Liver (tissue), 9 donors: ENCODE measurements around the gene MANBA. TPM values are rescaled to one million over a fixed set of nuclear protein-coding genes. Genes with fewer than 3 reads are reported as not detected.

Experiments
- DNase-seq: peaks from one replicate; pipeline ENCODE4 v3.0.0-alpha.2; 2017; ENCODE audit warnings: low spot score
- H3K27ac ChIP-seq, 2 donors: one replicate each; pipeline ENCODE4 v1.7.0; 2013; ENCODE audit warnings: inconsistent platforms in 2 of 2, low read length in 2 of 2, control low read depth in 1 of 2, low read depth in 1 of 2, mild to moderate bottlenecking in 1 of 2
- H3K27me3 ChIP-seq, 4 donors: one replicate each; pipeline versions ENCODE4 v1.6.1 to v1.7.0; 2013; ENCODE audit warnings: low read length in 3 of 4, inconsistent platforms in 1 of 4, mild to moderate bottlenecking in 1 of 4, moderate library complexity in 1 of 4; ENCODE audit not compliant: control insufficient read depth in 4 of 4, insufficient read depth in 4 of 4
- H3K36me3 ChIP-seq, 4 donors: one replicate each; pipeline versions ENCODE4 v1.6.1 to v1.7.0; 2013; ENCODE audit warnings: low read length in 3 of 4, mild to moderate bottlenecking in 3 of 4, low read depth in 1 of 4, moderate library complexity in 1 of 4; ENCODE audit not compliant: control insufficient read depth in 4 of 4, insufficient read depth in 3 of 4
- H3K4me1 ChIP-seq, 4 donors: one replicate each; pipeline versions ENCODE4 v1.6.1 to v1.7.0; 2013; ENCODE audit warnings: low read length in 3 of 4, mild to moderate bottlenecking in 3 of 4, moderate library complexity in 1 of 4; ENCODE audit not compliant: control insufficient read depth in 4 of 4, insufficient read depth in 4 of 4
- H3K4me3 ChIP-seq, 3 donors: one replicate each; pipeline versions ENCODE4 v1.6.1 to v1.7.0; 2013; ENCODE audit warnings: low read length in 3 of 3, control low read depth in 1 of 3, low read depth in 1 of 3, mild to moderate bottlenecking in 1 of 3
- H3K9ac ChIP-seq, 2 donors: one replicate each; pipeline ENCODE4 v1.7.0; 2013; ENCODE audit warnings: low read length in 2 of 2, mild to moderate bottlenecking in 2 of 2, moderate library complexity in 2 of 2, control low read depth in 1 of 2, low read depth in 1 of 2
- H3K9me3 ChIP-seq, 4 donors: one replicate each; pipeline versions ENCODE4 v1.6.1 to v1.7.0; 2013; ENCODE audit warnings: low read length in 3 of 4; ENCODE audit not compliant: control insufficient read depth in 4 of 4
- CTCF ChIP-seq: fragments of 150-350 bp; IDR thresholded peaks from 2 replicates; pipeline ENCODE4 v1.5.1; 2017; ENCODE audit warnings: improper control_type of control experiment, low read depth, low read length; ENCODE audit not compliant: missing input control
- EGR1 ChIP-seq, 2 donors: IDR thresholded peaks; 2 replicates each; pipeline ENCODE4 v1.6.1; 2016 to 2018; ENCODE audit warnings: antibody characterized with exemption in 2 of 2, low read depth in 2 of 2
- FOXA1 ChIP-seq: IDR thresholded peaks from 2 replicates; pipeline ENCODE4 v1.6.1; 2016; ENCODE audit warnings: antibody characterized with exemption
- FOXA2 ChIP-seq: IDR thresholded peaks from 2 replicates; pipeline ENCODE4 v1.6.1; 2016; ENCODE audit warnings: antibody characterized with exemption
- HNF4A ChIP-seq, 2 donors: conservative IDR thresholded peaks; 2 replicates each; pipeline ENCODE4 v1.6.1; 2016; ENCODE audit warnings: antibody characterized with exemption in 2 of 2, mild to moderate bottlenecking in 2 of 2
- JUND ChIP-seq, 2 donors: IDR thresholded peaks; 2 replicates each; pipeline ENCODE4 v1.6.1; 2016; ENCODE audit warnings: antibody characterized with exemption in 2 of 2
- NR2F2 ChIP-seq: IDR thresholded peaks from 2 replicates; pipeline ENCODE4 v1.6.1; 2016; ENCODE audit warnings: antibody characterized with exemption
- RAD21 ChIP-seq, 2 donors: IDR thresholded peaks; 2 replicates each; pipeline ENCODE4 v1.6.1; 2016; ENCODE audit warnings: antibody characterized with exemption in 2 of 2, mild to moderate bottlenecking in 2 of 2
- REST ChIP-seq: IDR thresholded peaks from 2 replicates; pipeline ENCODE4 v1.6.1; 2016; ENCODE audit warnings: antibody characterized with exemption, mild to moderate bottlenecking
- RXRA ChIP-seq, 2 donors: IDR thresholded peaks; 2 replicates each; pipeline ENCODE4 v1.6.1; 2017 to 2018; ENCODE audit warnings: antibody characterized with exemption in 2 of 2, mild to moderate bottlenecking in 1 of 2
- TAF1 ChIP-seq: conservative IDR thresholded peaks from 2 replicates; pipeline ENCODE4 v1.6.1; 2016; ENCODE audit warnings: antibody characterized with exemption, mild to moderate bottlenecking
- YY1 ChIP-seq: IDR thresholded peaks from 2 replicates; pipeline ENCODE4 v1.6.1; 2016; ENCODE audit warnings: antibody characterized with exemption, mild to moderate bottlenecking
- ZBTB33 ChIP-seq: IDR thresholded peaks from 2 replicates; pipeline ENCODE4 v1.6.1; 2016; ENCODE audit warnings: antibody characterized with exemption
- WGBS: extraction: QIAGEN DNeasy Blood & Tissue Kit; methylation state at CpG from one replicate; pipeline ENCODE4 v1.1.7; 2013; 5-methylcytosine and 5-hydroxymethylcytosine counted together
- polyA plus RNA-seq, 2 donors: library from polyadenylated mRNA; stranded (reverse) in 1 of 2; unstranded in 1 of 2; fragments of 200-250 nt in 1 of 2; fragments of >200 nt in 1 of 2; fragmentation: Nextera tagmentation in 1 of 2; extraction: Ambion mirVana in 1 of 2; gene quantifications; one replicate each; pipeline versions ENCODE4 v1.2.1 to v1.2.3, GENCODE V29; 2013 to 2015
- total RNA-seq, 2 donors: library from RNA; depleted of rRNA; stranded (reverse); fragments of >200 nt; gene quantifications; one replicate each; pipeline ENCODE4 v1.2.3, GENCODE V29; 2014
- TF ChIP-seq, protein P1 (sequence below): IDR thresholded peaks from 2 replicates; pipeline ENCODE4 v1.6.1; 2016; ENCODE audit warnings: antibody characterized with exemption
- TF ChIP-seq, protein P2 (sequence below): IDR thresholded peaks from 2 replicates; pipeline ENCODE4 v1.6.1; 2016; ENCODE audit warnings: antibody characterized with exemption
- donor health status: healthy.
- donor health status: healthy.
- donor health status: healthy.
- donor health status: healthy.
- donor health status: healthy.

Gene MANBA
- total and polyA plus RNA-seq, 4 donors = 7.1 to 24.2 (median 15.5) TPM

DNA sequence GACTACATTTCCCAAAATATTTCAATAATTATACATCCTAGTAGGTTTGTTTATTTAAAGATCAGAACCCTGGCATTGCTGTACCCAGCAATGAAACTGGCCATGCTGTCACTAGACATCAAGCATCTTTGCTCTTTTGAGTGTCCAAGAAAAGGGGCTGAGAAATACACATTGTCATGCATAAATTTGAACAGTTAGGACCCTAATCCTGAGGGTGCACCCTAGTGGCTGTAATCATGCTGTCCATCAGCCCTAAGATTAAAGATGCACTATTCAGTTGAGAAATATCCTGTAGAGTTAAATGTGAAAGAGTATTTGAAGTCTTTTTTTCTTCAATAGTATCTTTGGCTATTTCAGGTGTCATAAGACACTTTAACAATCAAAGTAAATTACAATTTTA lies 150.8 kb downstream of the MANBA start:
- no peak overlapping the region for H3K4me3 ChIP-seq
- TF ChIP-seq YY1 = no peak
- peak; percentile 42 to 43 for TF ChIP-seq RAD21 (IDR thresholded peaks at IDR 0.05)
- peak; percentile 15 for TF ChIP-seq CTCF
- no peak for TF ChIP-seq ZBTB33
- no peak for TF ChIP-seq HNF4A (conservative IDR thresholded peaks at IDR 0.05)
- no peak for TF ChIP-seq REST
- TF ChIP-seq FOXA1 = no peak
- TF ChIP-seq JUND (IDR thresholded peaks at IDR 0.05) = no peak
- no peaks in the 10 kb centered on the region for H3K9me3 ChIP-seq
- H3K36me3 ChIP-seq = peaks cover 12 to 81% (median 69%) of the 10 kb centered on the region in 4 donors
- no peak overlapping the region for H3K27ac ChIP-seq
- H3K27me3 ChIP-seq = no peaks in the 10 kb centered on the region
- H3K4me1 ChIP-seq = no peaks in the 10 kb centered on the region
- no peak for DNase-seq
- no peak overlapping the region for H3K9ac ChIP-seq

DNA sequence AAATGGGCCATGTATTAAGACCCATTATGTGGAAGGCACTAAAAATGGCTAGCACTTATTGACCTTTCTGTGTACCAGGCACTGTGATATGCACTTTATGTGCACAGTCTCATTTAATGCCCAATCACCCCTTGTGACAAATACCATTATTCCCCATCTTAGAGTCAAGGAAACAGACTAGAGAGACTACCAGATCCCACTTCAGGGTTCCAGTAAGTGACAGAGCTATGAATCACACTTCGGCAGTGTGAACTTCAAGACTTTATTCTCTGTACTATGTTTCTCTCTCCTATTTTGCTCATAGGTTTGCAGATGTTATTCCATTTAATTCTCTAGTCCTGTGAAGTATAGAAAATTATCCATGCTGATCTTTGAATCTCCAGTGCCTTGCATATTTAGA lies 152.6 kb downstream of the MANBA start:
- WGBS = 90% methylated on average over 1 of the region's 1 CpG

More for the DNA sequence above, 152.6 kb downstream of the MANBA start:
- TF ChIP-seq, protein P1, sequence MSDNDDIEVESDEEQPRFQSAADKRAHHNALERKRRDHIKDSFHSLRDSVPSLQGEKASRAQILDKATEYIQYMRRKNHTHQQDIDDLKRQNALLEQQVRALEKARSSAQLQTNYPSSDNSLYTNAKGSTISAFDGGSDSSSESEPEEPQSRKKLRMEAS = no peak
- TF ChIP-seq JUND (IDR thresholded peaks at IDR 0.05) = no peak
- no peak for TF ChIP-seq FOXA1
- no peak for TF ChIP-seq RXRA (IDR thresholded peaks at IDR 0.05)
- TF ChIP-seq FOXA2 = no peak
- no peak for TF ChIP-seq RAD21 (IDR thresholded peaks at IDR 0.05)
- no peak for TF ChIP-seq ZBTB33
- no peak for TF ChIP-seq TAF1
- TF ChIP-seq EGR1 (IDR thresholded peaks at IDR 0.05; ENCODE audit: low read depth in 2 of 2) = no peak
- TF ChIP-seq CTCF = no peak
- no peak for TF ChIP-seq NR2F2
- TF ChIP-seq REST = no peak
- TF ChIP-seq, protein P2, sequence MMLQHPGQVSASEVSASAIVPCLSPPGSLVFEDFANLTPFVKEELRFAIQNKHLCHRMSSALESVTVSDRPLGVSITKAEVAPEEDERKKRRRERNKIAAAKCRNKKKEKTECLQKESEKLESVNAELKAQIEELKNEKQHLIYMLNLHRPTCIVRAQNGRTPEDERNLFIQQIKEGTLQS = no peak
- Histone ChIP-seq H3K27me3 (no peaks in the 10 kb centered on the region), H3K9ac (no peak overlapping the region), H3K4me1 (no peaks in the 10 kb centered on the region), H3K36me3 (peaks cover 10 to 65% (median 55%) of the 10 kb centered on the region in 4 donors), H3K4me3 (no peak overlapping the region), H3K27ac (no peak overlapping the region), H3K9me3 (no peaks in the 10 kb centered on the region)
- no peak for DNase-seq
